GM18517 (cell line): ENCODE data around the gene FBXO3.
"Not testable (repeated sequence)": the region's sequence is repeated elsewhere in the genome, so short reads cannot be mapped to it uniquely, and the experiment has no call there.

Experiments used
- ATAC-seq: cut with Tn5 transposase; IDR thresholded peaks from one replicate; pipeline ENCODE4 v1.9.1; 2021; ENCODE audit warnings: mild to moderate bottlenecking, moderate library complexity; ENCODE audit not compliant: unreplicated experiment

Gene FBXO3

GRCh38 chr11:33773987-33774735, at the start of gene FBXO3:
TSS of gene FBXO3 (minus strand) at chr11:33774520. CDS start at chr11:33774497, 23 bp downstream.
- ATAC-seq = peak; percentile 52

- ATAC-seq = not testable (repeated sequence)
These were observed 48.7 kb upstream of the FBXO3 start for GRCh38 chr11:33822981-33823380.

GRCh38 chr11:33819278-33820035, 45.1 kb upstream of the FBXO3 start:
- ATAC-seq = no peak

GRCh38 chr11:33808228-33808828, 34.0 kb upstream of the FBXO3 start:
- peak; percentile 77 for ATAC-seq

GRCh38 chr11:33804471-33804870, 30.2 kb upstream of the FBXO3 start:
- ATAC-seq = no peak

- ATAC-seq = no peak
These were observed 28.1 kb upstream of the FBXO3 start for GRCh38 chr11:33802194-33802950.

- no peak for ATAC-seq
These were observed 27.5 kb upstream of the FBXO3 start for GRCh38 chr11:33801821-33802193.

- ATAC-seq = no peak
These were observed 23.6 kb upstream of the FBXO3 start for GRCh38 chr11:33797879-33798278.

GRCh38 chr11:33790040-33790439, 15.7 kb upstream of the FBXO3 start:
- ATAC-seq = no peak

GRCh38 chr11:33788095-33788494, 13.8 kb upstream of the FBXO3 start:
- not testable (repeated sequence) for ATAC-seq

- ATAC-seq = no peak
These were observed 12.8 kb upstream of the FBXO3 start for GRCh38 chr11:33787076-33787475.

GRCh38 chr11:33785609-33786008, 11.3 kb upstream of the FBXO3 start:
- no peak for ATAC-seq

GRCh38 chr11:33779849-33780528, 5.7 kb upstream of the FBXO3 start:
- ATAC-seq = no peak

- no peak for ATAC-seq
These were observed 4.4 kb upstream of the FBXO3 start for GRCh38 chr11:33778675-33779074.

GRCh38 chr11:33777906-33778305, 3.6 kb upstream of the FBXO3 start:
- ATAC-seq = no peak

- peak; percentile 48 for ATAC-seq
These were observed 1.6 kb upstream of the FBXO3 start for GRCh38 chr11:33775832-33776470.

- no peak for ATAC-seq
These were observed 1.1 kb upstream of the FBXO3 start for GRCh38 chr11:33775467-33775807.

- no peak for ATAC-seq
These were observed 581 bp upstream of the FBXO3 start for GRCh38 chr11:33774736-33775466.

GRCh38 chr11:33773404-33773986, 825 bp downstream of the FBXO3 start:
- peak; percentile 30 for ATAC-seq
